Spleen (tissue), 11 donors: ENCODE measurements around the gene SEMA4G. TPM values are rescaled to one million over a fixed set of nuclear protein-coding genes. Genes with fewer than 3 reads are reported as not detected.

Experiments
- DNase-seq: peaks from one replicate; pipeline ENCODE4 v3.0.0-alpha.2; 2020
- H3K27ac ChIP-seq, 8 donors: fragments of 200-600 bp; sonication (generic) in 7 of 8; 1 replicate in 4 of 8; 2 replicates in 4 of 8; pipeline versions ENCODE4 v1.5.0 to v1.8.0; 2016 to 2021; ENCODE audit warnings: inconsistent platforms in 4 of 8, mild to moderate bottlenecking in 4 of 8, moderate library complexity in 1 of 8
- H3K27me3 ChIP-seq, 7 donors: fragments of 200-600 bp; sonication (generic) in 6 of 7; replicated peaks in 1 of 7; 1 replicate in 4 of 7; 2 replicates in 3 of 7; pipeline versions ENCODE4 v1.5.0 to v1.8.0; 2016 to 2021; ENCODE audit warnings: inconsistent platforms in 3 of 7, mild to moderate bottlenecking in 1 of 7
- H3K36me3 ChIP-seq, 6 donors: fragments of 200-600 bp; sonication (generic) in 5 of 6; 1 replicate in 4 of 6; 2 replicates in 2 of 6; pipeline versions ENCODE4 v1.5.0 to v1.8.0; 2016 to 2021; ENCODE audit warnings: inconsistent platforms in 2 of 6
- H3K4me1 ChIP-seq, 6 donors: fragments of 200-600 bp; sonication (generic) in 5 of 6; 1 replicate in 3 of 6; 2 replicates in 3 of 6; pipeline versions ENCODE4 v1.5.0 to v1.8.0; 2016 to 2021; ENCODE audit warnings: inconsistent platforms in 3 of 6
- H3K4me3 ChIP-seq, 8 donors: fragments of 200-600 bp; sonication (generic) in 7 of 8; 1 replicate in 4 of 8; 2 replicates in 4 of 8; pipeline versions ENCODE4 v1.5.0 to v1.8.0; 2016 to 2021; ENCODE audit warnings: inconsistent platforms in 4 of 8, mild to moderate bottlenecking in 4 of 8, moderate library complexity in 2 of 8
- H3K9me3 ChIP-seq, 8 donors: fragments of 200-600 bp; sonication (generic) in 7 of 8; 1 replicate in 4 of 8; 2 replicates in 4 of 8; pipeline versions ENCODE4 v1.5.0 to v1.8.0; 2016 to 2021; ENCODE audit warnings: inconsistent platforms in 4 of 8
- POLR2A ChIP-seq, 3 donors: fragments of 450-650 bp; IDR thresholded peaks; one replicate each; pipeline ENCODE4 v1.5.1; 2017; ENCODE audit warnings: antibody characterized with exemption in 3 of 3, mild to moderate bottlenecking in 1 of 3
- POLR2AphosphoS5 ChIP-seq, 3 donors: sonication (generic); formaldehyde crosslinking; IDR thresholded peaks; one replicate each; pipeline ENCODE4 v1.5.1; 2017; ENCODE audit warnings: antibody characterized with exemption in 3 of 3
- WGBS, 5 donors: extraction: QIAGEN DNeasy Blood & Tissue Kit in 3 of 5; methylation state at CpG; one replicate each; pipeline versions ENCODE4 v1.1.5 to v1.1.7; 2013 to 2018; 5-methylcytosine and 5-hydroxymethylcytosine counted together
- intact Hi-C: fragments of 100-400 bp; cut with DNase I; formaldehyde crosslinking; loops from one replicate; pipeline ENCODE4 v1.15.0; 2023; ENCODE audit warnings: low total_unique reads
- polyA plus RNA-seq, 3 donors: library from polyadenylated mRNA; stranded (reverse); fragments of 200-250 nt; gene quantifications; one replicate each; pipeline ENCODE4 v1.2.1, GENCODE V29; 2013
- total RNA-seq, 7 donors: library from RNA; depleted of rRNA in 3 of 7; stranded (reverse); fragments of >200 nt in 3 of 7; fragmentation: NEBNext Ultra II Directional in 4 of 7; extraction: Animal tissue kit (Norgen Biotek cat#: 25700) in 4 of 7; gene quantifications; one replicate each; pipeline versions ENCODE4 v1.1.0 to v1.2.1, GENCODE V29; 2016 to 2021
- TF ChIP-seq, protein P1 (sequence below), 11 experiments: fragments of 200-600 bp in 7 of 11; fragments of 450-650 bp in 4 of 11; sonication (generic) in 4 of 11; IDR thresholded peaks in 8 of 11; conservative IDR thresholded peaks in 3 of 11; 1 replicate in 7 of 11; 2 replicates in 4 of 11; pipeline versions ENCODE4 v1.4.0 to v1.8.0; 2016 to 2021; ENCODE audit warnings: antibody characterized with exemption in 11 of 11, inconsistent platforms in 4 of 11, mild to moderate bottlenecking in 1 of 11
- donor health status: healthy with polysubstance abuse.
- donor health status: DM: no; HTN: no; CAD: no; lungs with moderate emphysema.
- donor health status: DM: no; HTN: no; CAD: no.
- donor health status: Bipolar disorder and iron deficiency.
- donor health status: healthy.
- donor health status: DM: no; HTN: no; CAD: no.
- donor health status: DM: yes; HTN: yes; CAD: no.

SEMA4G gene
- total and polyA plus RNA-seq, 10 donors: 0.46 to 2.8 (median 0.95) TPM

DNA sequence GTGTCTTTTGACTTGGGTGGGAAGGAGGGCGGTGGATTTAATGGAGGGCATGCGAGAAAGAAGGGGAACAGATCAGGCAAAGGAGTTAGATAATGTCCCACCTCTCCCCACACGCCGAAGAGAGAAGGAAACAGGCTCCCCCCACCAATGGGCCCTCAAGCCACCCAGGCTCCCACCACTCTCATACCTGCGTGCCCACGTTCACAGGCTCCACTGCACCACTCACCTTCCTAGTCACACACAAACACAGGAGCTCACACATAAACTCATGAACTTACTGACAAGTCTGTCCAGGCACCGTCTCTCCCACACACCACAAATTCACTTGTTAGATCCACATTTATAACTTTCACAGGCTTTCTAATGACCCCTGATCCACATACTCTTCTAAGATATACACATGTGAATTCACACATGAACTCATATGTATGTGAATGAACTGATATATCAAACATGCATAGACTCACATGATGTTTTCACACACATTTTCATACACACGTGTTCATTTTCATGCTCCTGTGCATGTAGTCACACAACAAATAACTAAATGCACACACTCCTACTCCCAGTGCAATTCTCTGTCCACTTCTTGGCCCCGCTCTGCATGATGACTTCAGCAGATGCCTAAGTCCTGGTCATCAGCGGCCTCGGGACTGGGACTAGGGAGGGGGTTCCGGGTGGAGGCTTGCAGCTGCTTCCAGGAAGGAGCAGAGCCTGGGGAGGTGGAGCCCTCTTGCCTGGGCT, 31.8 kb downstream of the SEMA4G start:
- Histone ChIP-seq H3K27me3 (no peaks in the 10 kb centered on the region), H3K4me1 (peaks cover 17 to 93% (median 57%) of the 10 kb centered on the region in 6 donors), H3K9me3 (no peaks in the 10 kb centered on the region), H3K27ac (peak overlapping the region; percentile 78 to 99 (median 98)), H3K4me3 (peak overlapping the region in 7 of 8 donors; percentile 40 to 91 (median 81)), H3K36me3 (peaks cover 0 to 38% (median 23%) of the 10 kb centered on the region in 6 donors)
- DNase-seq: peak; percentile 88
- TF ChIP-seq POLR2A (IDR thresholded peaks at IDR 0.05) (peak in 2 of 3 donors; percentile 45 to 77), POLR2AphosphoS5 (IDR thresholded peaks at IDR 0.05) (peak; percentile 80 to 92 (median 91))
- TF ChIP-seq, protein P1, sequence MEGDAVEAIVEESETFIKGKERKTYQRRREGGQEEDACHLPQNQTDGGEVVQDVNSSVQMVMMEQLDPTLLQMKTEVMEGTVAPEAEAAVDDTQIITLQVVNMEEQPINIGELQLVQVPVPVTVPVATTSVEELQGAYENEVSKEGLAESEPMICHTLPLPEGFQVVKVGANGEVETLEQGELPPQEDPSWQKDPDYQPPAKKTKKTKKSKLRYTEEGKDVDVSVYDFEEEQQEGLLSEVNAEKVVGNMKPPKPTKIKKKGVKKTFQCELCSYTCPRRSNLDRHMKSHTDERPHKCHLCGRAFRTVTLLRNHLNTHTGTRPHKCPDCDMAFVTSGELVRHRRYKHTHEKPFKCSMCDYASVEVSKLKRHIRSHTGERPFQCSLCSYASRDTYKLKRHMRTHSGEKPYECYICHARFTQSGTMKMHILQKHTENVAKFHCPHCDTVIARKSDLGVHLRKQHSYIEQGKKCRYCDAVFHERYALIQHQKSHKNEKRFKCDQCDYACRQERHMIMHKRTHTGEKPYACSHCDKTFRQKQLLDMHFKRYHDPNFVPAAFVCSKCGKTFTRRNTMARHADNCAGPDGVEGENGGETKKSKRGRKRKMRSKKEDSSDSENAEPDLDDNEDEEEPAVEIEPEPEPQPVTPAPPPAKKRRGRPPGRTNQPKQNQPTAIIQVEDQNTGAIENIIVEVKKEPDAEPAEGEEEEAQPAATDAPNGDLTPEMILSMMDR (IDR thresholded peaks at IDR 0.05 in 8 of 11, conservative IDR thresholded peaks at IDR 0.05 in 3 of 11): no peak
- intact Hi-C loops: no loop called here
- 28 to 49% (median 37%) methylated on average over 12 of the region's 12 CpGs for WGBS, 5 donors

DNA sequence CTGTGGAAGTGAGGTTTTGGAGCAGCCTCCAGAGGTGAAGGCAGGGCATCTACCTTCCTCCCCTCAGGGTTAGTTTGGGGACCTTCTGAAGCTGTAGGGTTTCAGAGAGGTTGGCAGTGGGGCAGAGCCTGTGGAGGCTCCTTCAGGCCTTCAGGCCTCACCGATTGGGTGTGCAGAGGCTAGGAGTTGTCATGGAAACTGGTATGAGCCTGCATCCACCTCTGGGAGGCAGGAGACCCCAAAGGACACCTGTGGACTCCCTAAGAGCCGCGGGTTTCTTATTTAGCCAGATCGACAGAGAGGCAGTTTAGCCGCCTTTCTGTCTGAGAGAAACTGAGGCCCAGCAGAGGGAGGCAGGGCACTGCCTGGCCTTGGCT, 32.3 kb downstream of the SEMA4G start:
- 33 to 72% (median 67%) methylated on average over 1 to 5 of the region's 5 CpGs for WGBS, 5 donors
- peak overlapping the region; percentile 58 to 99 (median 98) for H3K27ac ChIP-seq
- no peak for TF ChIP-seq POLR2A (IDR thresholded peaks at IDR 0.05)
- TF ChIP-seq POLR2AphosphoS5 (IDR thresholded peaks at IDR 0.05): no peak
- H3K9me3 ChIP-seq: no peaks in the 10 kb centered on the region
- intact Hi-C loops: no loop called here
- peaks cover 12 to 92% (median 52%) of the 10 kb centered on the region in 6 donors for H3K4me1 ChIP-seq
- peaks cover 0 to 44% (median 27%) of the 10 kb centered on the region in 6 donors for H3K36me3 ChIP-seq
- H3K4me3 ChIP-seq: peak overlapping the region in 3 of 8 donors; percentile 4 to 81 (median 81)
- no peaks in the 10 kb centered on the region for H3K27me3 ChIP-seq
- DNase-seq: no peak

DNA sequence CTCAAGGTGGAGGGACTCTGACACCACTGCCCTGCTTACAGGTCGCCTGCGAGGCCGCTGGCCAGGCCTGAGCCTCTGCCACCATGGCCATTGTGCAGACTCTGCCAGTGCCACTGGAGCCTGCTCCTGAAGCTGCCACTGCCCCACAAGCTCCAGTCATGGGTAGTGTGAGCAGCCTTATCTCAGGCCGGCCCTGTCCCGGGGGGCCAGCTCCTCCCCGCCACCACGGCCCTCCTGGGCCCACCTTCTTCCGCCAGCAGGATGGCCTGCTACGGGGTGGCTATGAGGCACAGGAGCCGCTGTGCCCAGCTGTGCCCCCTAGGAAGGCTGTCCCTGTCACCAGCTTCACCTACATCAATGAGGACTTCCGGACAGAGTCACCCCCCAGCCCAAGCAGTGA, 33.2 kb downstream of the SEMA4G start:
- Histone ChIP-seq H3K27ac (peak overlapping the region; percentile 9 to 99 (median 96)), H3K36me3 (peaks cover 0 to 52% (median 31%) of the 10 kb centered on the region in 6 donors), H3K4me3 (no peak overlapping the region), H3K27me3 (no peaks in the 10 kb centered on the region), H3K4me1 (peaks cover 10 to 93% (median 49%) of the 10 kb centered on the region in 6 donors), H3K9me3 (no peaks in the 10 kb centered on the region)
- intact Hi-C loops: no loop called here
- no peak for TF ChIP-seq POLR2A (IDR thresholded peaks at IDR 0.05)
- peak in 1 of 3 donors; percentile 31 for TF ChIP-seq POLR2AphosphoS5 (IDR thresholded peaks at IDR 0.05)
- 78 to 98% (median 82%) methylated on average over 4 to 11 of the region's 11 CpGs for WGBS, 5 donors
- no peak for DNase-seq

DNA sequence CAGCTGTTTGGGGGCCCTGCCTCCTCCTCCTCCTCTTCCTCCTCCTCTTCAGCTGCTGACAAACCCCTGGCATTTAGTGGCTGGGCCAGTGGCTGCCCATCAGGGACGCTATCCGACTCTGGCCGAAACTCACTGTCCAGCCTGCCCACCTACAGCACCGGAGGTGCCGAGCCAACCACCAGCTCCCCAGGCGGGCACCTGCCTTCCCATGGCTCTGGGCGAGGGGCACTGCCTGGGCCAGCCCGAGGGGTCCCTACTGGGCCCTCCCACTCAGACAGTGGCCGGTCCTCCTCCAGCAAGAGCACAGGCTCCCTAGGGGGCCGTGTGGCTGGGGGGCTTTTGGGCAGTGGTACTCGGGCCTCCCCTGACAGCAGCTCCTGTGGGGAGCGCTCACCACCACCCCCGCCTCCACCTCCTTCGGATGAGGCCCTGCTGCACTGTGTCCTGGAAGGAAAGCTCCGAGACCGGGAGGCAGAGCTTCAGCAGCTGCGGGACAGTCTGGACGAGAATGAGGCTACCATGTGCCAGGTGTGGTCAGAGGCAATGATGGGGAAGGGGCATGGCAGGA, 34.4 kb downstream of the SEMA4G start:
- Histone ChIP-seq H3K36me3 (peaks cover 0 to 54% (median 31%) of the 10 kb centered on the region in 6 donors), H3K4me3 (no peak overlapping the region), H3K27ac (peak overlapping the region in 2 of 8 donors; percentile 26 to 40), H3K27me3 (no peaks in the 10 kb centered on the region), H3K9me3 (no peaks in the 10 kb centered on the region), H3K4me1 (peaks cover 2 to 90% (median 41%) of the 10 kb centered on the region in 6 donors)
- TF ChIP-seq POLR2AphosphoS5 (IDR thresholded peaks at IDR 0.05) (peak in 1 of 3 donors; percentile 44), POLR2A (IDR thresholded peaks at IDR 0.05) (no peak)
- intact Hi-C loops: no loop called here
- no peak for DNase-seq
- WGBS, 5 donors: 88 to 95% (median 93%) methylated on average over 15 to 18 of the region's 18 CpGs

DNA sequence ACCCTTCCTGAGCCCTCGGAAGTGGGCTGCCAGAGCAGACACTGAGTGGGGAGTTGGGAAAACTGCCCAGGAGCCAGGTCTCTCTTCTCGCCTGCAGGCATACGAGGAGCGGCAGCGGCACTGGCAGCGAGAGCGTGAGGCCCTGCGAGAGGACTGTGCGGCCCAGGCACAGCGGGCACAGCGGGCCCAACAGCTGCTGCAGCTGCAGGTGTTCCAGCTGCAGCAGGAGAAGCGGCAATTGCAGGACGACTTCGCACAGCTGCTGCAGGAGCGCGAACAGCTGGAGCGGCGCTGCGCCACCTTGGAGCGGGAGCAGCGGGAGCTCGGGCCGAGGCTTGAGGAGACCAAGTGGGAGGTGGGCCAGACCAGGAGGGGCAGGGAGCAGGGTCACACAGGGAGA, 36.1 kb downstream of the SEMA4G start:
- peaks cover 0 to 79% (median 31%) of the 10 kb centered on the region in 6 donors for H3K4me1 ChIP-seq
- H3K36me3 ChIP-seq: peaks cover 0 to 54% (median 31%) of the 10 kb centered on the region in 6 donors
- no peaks in the 10 kb centered on the region for H3K9me3 ChIP-seq
- no peak for DNase-seq
- TF ChIP-seq, protein P1 (IDR thresholded peaks at IDR 0.05 in 8 of 11, conservative IDR thresholded peaks at IDR 0.05 in 3 of 11): no peak
- TF ChIP-seq POLR2A (IDR thresholded peaks at IDR 0.05) (no peak), POLR2AphosphoS5 (IDR thresholded peaks at IDR 0.05) (peak in 2 of 3 donors; percentile 7 to 45)
- intact Hi-C loops: no loop called here
- H3K4me3 ChIP-seq: no peak overlapping the region
- 88 to 95% (median 91%) methylated on average over 23 of the region's 23 CpGs for WGBS, 5 donors
- H3K27ac ChIP-seq: peak overlapping the region in 1 of 8 donors; percentile 13
- no peaks in the 10 kb centered on the region for H3K27me3 ChIP-seq
